ENCODE data around the gene GSDME. TPM values are rescaled to one million over a fixed set of nuclear protein-coding genes. Genes with fewer than 3 reads are reported as not detected.

The GSDME gene
- total and polyA plus RNA-seq, 2 experiments from 2014 or later: 7.1 to 10.0 TPM

- Histone ChIP-seq H3K4me3 (no peak overlapping the region), H3K27me3 (no peaks in the 10 kb centered on the region), H3K36me3 (no peaks in the 10 kb centered on the region), H3K27ac (no peak overlapping the region), H3K9me3 (ENCODE audit: low read depth) (no peaks in the 10 kb centered on the region), H3K4me1 (ENCODE audit: low read depth) (no peaks in the 10 kb centered on the region)
- no peak for TF ChIP-seq CTCF (IDR thresholded peaks at IDR 0.05; ENCODE audit: low read depth, low read length)
- no peak for DNase-seq (ENCODE audit: low read depth in 1 of 2, low spot score in 1 of 2)
Measured at GRCh38 chr7:24659505-24659904, 97.8 kb downstream of the GSDME start.

GRCh38 chr7:24657980-24658379 lies 99.3 kb downstream of the GSDME start:
- no peak for TF ChIP-seq CTCF (IDR thresholded peaks at IDR 0.05; ENCODE audit: low read depth, low read length)
- H3K27me3 ChIP-seq: no peaks in the 10 kb centered on the region

GRCh38 chr7:24656608-24657007 lies 100.7 kb downstream of the GSDME start:
- H3K27me3 ChIP-seq: no peaks in the 10 kb centered on the region
- no peaks in the 10 kb centered on the region for H3K9me3 ChIP-seq (ENCODE audit: low read depth)
- TF ChIP-seq CTCF (IDR thresholded peaks at IDR 0.05; ENCODE audit: low read depth, low read length): no peak
- H3K27ac ChIP-seq: no peak overlapping the region
- H3K4me1 ChIP-seq (ENCODE audit: low read depth): peaks cover under 1% of the 10 kb centered on the region
- DNase-seq (ENCODE audit: low read depth in 1 of 2, low spot score in 1 of 2): no peak
- no peak overlapping the region for H3K4me3 ChIP-seq
- H3K36me3 ChIP-seq: no peaks in the 10 kb centered on the region

More at GRCh38 chr7:24657980-24658379, 99.3 kb downstream of the GSDME start:
- DNase-seq (ENCODE audit: low read depth in 1 of 2, low spot score in 1 of 2): no peak
- Histone ChIP-seq H3K27ac (no peak overlapping the region), H3K36me3 (no peaks in the 10 kb centered on the region), H3K4me3 (no peak overlapping the region), H3K4me1 (ENCODE audit: low read depth) (no peaks in the 10 kb centered on the region), H3K9me3 (ENCODE audit: low read depth) (no peaks in the 10 kb centered on the region)

GRCh38 chr7:24654305-24654704 lies 103.0 kb downstream of the GSDME start:
- no peak for TF ChIP-seq CTCF (IDR thresholded peaks at IDR 0.05; ENCODE audit: low read depth, low read length)
- Histone ChIP-seq H3K9me3 (ENCODE audit: low read depth) (no peaks in the 10 kb centered on the region), H3K4me3 (no peak overlapping the region), H3K4me1 (ENCODE audit: low read depth) (peaks cover 4% of the 10 kb centered on the region), H3K27ac (no peak overlapping the region), H3K36me3 (no peaks in the 10 kb centered on the region), H3K27me3 (no peaks in the 10 kb centered on the region)
- DNase-seq (ENCODE audit: low read depth in 1 of 2, low spot score in 1 of 2): no peak

- no peak for DNase-seq (ENCODE audit: low read depth in 1 of 2, low spot score in 1 of 2)
- Histone ChIP-seq H3K36me3 (no peaks in the 10 kb centered on the region), H3K27ac (no peak overlapping the region), H3K27me3 (no peaks in the 10 kb centered on the region), H3K4me1 (ENCODE audit: low read depth) (peaks cover 4% of the 10 kb centered on the region), H3K9me3 (ENCODE audit: low read depth) (no peaks in the 10 kb centered on the region), H3K4me3 (no peak overlapping the region)
- TF ChIP-seq CTCF (IDR thresholded peaks at IDR 0.05; ENCODE audit: low read depth, low read length): no peak
Measured at GRCh38 chr7:24653316-24654085, 103.8 kb downstream of the GSDME start.

Measured in cardiac muscle cell (in vitro differentiated cells and primary cell).